ENCODE data around the gene IRX4.

The IRX4 gene

DNA sequence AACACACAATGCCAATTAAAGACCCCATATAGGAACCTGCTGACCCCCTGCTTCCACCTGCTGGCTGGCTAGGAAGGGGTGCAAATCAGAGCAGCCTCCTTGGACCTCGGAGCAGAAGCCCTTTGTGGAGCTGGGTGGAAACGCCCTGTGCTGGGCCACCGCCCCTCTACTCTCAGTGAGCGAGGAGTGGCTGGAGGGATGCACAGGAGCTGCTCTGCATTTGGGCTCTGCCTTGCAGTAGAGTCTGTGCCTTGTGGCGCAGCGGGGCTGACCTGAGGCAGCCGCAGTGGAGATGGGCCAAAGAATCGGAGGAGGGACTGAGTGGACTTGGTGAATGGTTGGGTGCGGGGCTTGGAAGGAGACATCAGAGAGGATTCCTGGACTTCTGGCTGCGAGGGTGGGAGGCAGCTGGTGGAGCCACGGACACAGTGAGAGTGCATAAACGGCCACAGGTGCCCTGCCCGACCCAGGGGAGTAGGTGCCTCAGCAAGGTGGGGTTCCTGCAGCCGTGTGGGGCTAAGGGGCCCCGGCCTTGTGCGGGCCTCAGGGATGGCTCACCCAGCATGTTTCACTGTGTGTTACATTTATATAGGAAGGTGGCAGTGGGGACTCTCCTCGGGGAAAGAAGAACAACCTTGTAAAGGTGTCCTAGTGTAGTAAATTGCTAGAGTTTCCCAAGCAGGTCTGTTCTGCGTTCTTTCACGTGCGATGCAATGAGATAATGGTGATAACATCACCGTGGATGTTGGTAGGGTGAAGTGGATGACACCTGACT is 14.1 kb upstream of the IRX4 start:
- TF ChIP-seq RAD21 (IDR thresholded peaks at IDR 0.05; ENCODE audit: low read depth) (no peak), EGR1 (IDR thresholded peaks at IDR 0.05) (no peak), EP300 (IDR thresholded peaks at IDR 0.05; ENCODE audit: borderline replicate concordance) (no peak), CEBPB (IDR thresholded peaks at IDR 0.05) (no peak), ZBTB7A (IDR thresholded peaks at IDR 0.05; ENCODE audit: low read depth) (no peak), FOXM1 (IDR thresholded peaks at IDR 0.05; ENCODE audit: borderline replicate concordance, low read depth) (no peak), CREB1 (IDR thresholded peaks at IDR 0.05; ENCODE audit: low read depth) (no peak), TEAD4 (IDR thresholded peaks at IDR 0.05) (no peak), YY1 (IDR thresholded peaks at IDR 0.05; ENCODE audit: low read depth) (no peak), NFIC (IDR thresholded peaks at IDR 0.05) (no peak), TAF1 (IDR thresholded peaks at IDR 0.05; ENCODE audit: low read depth) (no peak), TCF12 (IDR thresholded peaks at IDR 0.05; ENCODE audit: low read depth) (no peak)
- TF ChIP-seq, protein P1, sequence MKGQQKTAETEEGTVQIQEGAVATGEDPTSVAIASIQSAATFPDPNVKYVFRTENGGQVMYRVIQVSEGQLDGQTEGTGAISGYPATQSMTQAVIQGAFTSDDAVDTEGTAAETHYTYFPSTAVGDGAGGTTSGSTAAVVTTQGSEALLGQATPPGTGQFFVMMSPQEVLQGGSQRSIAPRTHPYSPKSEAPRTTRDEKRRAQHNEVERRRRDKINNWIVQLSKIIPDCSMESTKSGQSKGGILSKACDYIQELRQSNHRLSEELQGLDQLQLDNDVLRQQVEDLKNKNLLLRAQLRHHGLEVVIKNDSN (IDR thresholded peaks at IDR 0.05): no peak
- TF ChIP-seq, protein P2, sequence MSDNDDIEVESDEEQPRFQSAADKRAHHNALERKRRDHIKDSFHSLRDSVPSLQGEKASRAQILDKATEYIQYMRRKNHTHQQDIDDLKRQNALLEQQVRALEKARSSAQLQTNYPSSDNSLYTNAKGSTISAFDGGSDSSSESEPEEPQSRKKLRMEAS (IDR thresholded peaks at IDR 0.05): no peak
- TF ChIP-seq, protein P3, sequence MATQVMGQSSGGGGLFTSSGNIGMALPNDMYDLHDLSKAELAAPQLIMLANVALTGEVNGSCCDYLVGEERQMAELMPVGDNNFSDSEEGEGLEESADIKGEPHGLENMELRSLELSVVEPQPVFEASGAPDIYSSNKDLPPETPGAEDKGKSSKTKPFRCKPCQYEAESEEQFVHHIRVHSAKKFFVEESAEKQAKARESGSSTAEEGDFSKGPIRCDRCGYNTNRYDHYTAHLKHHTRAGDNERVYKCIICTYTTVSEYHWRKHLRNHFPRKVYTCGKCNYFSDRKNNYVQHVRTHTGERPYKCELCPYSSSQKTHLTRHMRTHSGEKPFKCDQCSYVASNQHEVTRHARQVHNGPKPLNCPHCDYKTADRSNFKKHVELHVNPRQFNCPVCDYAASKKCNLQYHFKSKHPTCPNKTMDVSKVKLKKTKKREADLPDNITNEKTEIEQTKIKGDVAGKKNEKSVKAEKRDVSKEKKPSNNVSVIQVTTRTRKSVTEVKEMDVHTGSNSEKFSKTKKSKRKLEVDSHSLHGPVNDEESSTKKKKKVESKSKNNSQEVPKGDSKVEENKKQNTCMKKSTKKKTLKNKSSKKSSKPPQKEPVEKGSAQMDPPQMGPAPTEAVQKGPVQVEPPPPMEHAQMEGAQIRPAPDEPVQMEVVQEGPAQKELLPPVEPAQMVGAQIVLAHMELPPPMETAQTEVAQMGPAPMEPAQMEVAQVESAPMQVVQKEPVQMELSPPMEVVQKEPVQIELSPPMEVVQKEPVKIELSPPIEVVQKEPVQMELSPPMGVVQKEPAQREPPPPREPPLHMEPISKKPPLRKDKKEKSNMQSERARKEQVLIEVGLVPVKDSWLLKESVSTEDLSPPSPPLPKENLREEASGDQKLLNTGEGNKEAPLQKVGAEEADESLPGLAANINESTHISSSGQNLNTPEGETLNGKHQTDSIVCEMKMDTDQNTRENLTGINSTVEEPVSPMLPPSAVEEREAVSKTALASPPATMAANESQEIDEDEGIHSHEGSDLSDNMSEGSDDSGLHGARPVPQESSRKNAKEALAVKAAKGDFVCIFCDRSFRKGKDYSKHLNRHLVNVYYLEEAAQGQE (IDR thresholded peaks at IDR 0.05; ENCODE audit: low read depth): no peak

DNA sequence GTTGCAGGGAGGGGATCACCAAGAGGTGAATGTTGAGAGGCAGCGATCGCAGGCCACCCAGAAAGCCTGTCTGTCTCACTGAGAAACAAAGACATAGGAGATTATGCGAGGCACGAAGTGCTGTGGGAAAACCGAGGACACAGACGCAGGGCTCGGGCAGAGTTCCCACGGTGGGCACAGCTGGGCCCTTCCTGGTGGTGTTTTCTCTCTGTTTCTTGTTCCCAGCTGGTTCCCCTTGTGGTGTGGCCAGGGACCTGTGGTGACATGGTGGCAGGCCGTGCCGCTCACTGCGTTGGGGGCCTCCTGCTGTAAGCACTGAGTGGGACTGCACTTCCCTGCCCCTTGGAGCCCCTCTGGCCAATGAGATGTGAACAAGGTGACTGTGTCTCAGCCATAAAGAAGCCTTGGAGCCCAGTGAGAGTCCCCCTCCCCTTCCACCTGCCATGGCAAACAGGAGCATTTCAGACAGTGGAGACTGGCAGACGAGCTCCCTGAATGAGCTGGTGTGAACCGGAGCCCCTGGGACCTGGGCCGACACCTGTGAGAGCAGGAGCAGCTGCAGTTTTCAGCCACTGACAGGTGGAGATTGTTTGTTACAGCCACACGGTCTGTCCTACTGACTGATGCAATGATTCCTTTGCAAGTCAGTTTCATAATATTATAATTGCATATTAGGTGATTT is 13.2 kb upstream of the IRX4 start:
- TF ChIP-seq, protein P3 (IDR thresholded peaks at IDR 0.05; ENCODE audit: low read depth): no peak
- TF ChIP-seq TEAD4 (IDR thresholded peaks at IDR 0.05) (no peak), NFIC (IDR thresholded peaks at IDR 0.05) (no peak), FOXM1 (IDR thresholded peaks at IDR 0.05; ENCODE audit: borderline replicate concordance, low read depth) (no peak), YY1 (IDR thresholded peaks at IDR 0.05; ENCODE audit: low read depth) (no peak), CREB1 (IDR thresholded peaks at IDR 0.05; ENCODE audit: low read depth) (no peak), TAF1 (IDR thresholded peaks at IDR 0.05; ENCODE audit: low read depth) (no peak), CEBPB (IDR thresholded peaks at IDR 0.05) (no peak), EGR1 (IDR thresholded peaks at IDR 0.05) (no peak), TCF12 (IDR thresholded peaks at IDR 0.05; ENCODE audit: low read depth) (no peak), RAD21 (IDR thresholded peaks at IDR 0.05; ENCODE audit: low read depth) (no peak), EP300 (IDR thresholded peaks at IDR 0.05; ENCODE audit: borderline replicate concordance) (no peak), ZBTB7A (IDR thresholded peaks at IDR 0.05; ENCODE audit: low read depth) (no peak)
- TF ChIP-seq, protein P2 (IDR thresholded peaks at IDR 0.05): no peak
- TF ChIP-seq, protein P1 (IDR thresholded peaks at IDR 0.05): no peak

DNA sequence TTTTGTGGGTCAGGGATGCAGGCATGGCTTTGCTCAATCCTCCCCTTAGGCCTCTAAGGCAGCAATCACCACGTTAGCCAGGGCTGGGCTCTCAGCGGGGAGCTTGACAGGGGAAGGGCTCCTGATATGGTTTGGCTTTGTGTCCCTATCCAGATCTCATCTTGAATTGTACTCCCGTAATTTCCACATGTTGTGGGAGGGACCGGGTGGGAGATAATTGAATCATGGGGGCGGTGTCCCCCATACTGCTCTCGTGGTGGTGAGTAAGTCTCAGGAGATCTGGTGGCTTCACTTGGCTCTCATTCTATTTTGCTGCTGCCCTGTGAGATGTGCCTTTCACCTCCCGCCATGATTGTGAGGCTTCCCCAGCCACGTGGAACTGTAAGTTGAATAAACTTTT is 11.5 kb upstream of the IRX4 start:
- TF ChIP-seq TAF1 (IDR thresholded peaks at IDR 0.05; ENCODE audit: low read depth) (no peak), EP300 (IDR thresholded peaks at IDR 0.05; ENCODE audit: borderline replicate concordance) (no peak), CEBPB (IDR thresholded peaks at IDR 0.05) (no peak), CREB1 (IDR thresholded peaks at IDR 0.05; ENCODE audit: low read depth) (no peak), RAD21 (IDR thresholded peaks at IDR 0.05; ENCODE audit: low read depth) (no peak)
- TF ChIP-seq, protein P2 (IDR thresholded peaks at IDR 0.05): no peak
- TF ChIP-seq, protein P3 (IDR thresholded peaks at IDR 0.05; ENCODE audit: low read depth): no peak
